CD4-positive, alpha-beta T cell treated with Interleukin-4 for 1 hour (primary cell): ENCODE data around the gene ANXA4.
"Not testable (repeated sequence)": the region's sequence is repeated elsewhere in the genome, so short reads cannot be mapped to it uniquely, and the experiment has no call there.

Source experiments
- DNase-seq, 2 donors: peaks; one replicate each; pipeline ENCODE4 v3.0.0-alpha.2; 2020 to 2022

ANXA4 gene

DNA sequence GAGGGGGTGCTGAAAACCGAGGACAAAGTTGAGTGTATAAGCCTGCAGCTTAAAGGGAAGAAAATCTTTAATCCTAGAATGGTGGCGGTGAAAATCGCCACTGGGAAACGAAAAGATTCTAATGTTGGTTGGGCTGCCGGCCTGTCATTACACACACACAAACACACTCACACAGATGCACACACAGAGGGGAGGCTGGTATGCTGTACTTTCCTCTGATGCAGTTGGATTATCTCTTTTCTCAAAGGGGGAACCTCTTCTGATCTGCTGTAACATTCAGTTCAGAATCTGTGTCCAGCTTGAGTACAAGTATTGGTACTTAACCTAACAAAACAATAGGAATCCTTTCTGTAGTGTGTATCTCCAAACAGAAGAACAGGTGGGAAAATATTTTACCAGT lies 39.0 kb downstream of the ANXA4 start:
- no peak for DNase-seq

DNA sequence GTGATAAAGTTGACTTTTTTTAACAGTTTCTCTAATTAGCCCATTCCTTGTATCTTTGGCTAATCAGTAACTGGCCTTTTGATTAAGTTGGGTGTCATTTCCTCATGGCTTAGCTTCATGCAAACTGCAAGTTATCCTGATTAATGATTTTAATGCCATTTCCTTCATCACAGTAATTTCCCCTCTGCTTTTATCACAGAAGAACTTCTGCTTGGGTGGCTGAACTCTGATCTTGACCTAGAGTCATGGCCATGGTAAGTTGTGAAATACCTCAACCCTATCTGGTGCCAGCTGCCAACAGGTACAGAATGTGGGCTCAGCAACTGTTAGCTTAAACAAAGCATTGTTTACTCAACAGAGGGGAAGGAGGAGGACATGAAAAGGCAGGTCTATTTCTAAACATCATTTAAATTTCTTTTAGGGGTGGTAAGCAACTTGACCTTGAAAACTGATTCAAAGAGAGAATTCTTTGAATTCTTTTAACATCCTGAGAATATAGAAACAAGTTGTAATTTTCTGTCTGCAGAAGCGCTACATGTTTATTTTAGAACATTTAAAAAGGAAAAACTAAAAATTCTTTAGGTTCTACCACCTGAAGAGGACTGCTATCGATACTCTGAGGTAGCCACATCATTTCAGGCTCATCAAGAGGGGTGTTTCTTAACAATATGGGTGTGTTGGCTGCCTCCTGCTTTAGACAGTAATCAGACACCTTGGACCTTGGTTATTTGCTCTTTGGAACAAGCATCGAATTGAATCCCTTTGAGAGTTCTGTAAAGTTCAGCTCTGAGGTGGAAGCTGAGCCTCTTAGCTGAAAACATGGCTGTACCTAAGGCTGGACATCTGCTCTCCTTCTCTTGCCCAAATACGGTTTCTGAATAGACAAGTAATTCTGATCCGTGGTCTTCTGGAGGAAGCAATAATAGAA lies 39.7 kb downstream of the ANXA4 start:
- DNase-seq: no peak

DNA sequence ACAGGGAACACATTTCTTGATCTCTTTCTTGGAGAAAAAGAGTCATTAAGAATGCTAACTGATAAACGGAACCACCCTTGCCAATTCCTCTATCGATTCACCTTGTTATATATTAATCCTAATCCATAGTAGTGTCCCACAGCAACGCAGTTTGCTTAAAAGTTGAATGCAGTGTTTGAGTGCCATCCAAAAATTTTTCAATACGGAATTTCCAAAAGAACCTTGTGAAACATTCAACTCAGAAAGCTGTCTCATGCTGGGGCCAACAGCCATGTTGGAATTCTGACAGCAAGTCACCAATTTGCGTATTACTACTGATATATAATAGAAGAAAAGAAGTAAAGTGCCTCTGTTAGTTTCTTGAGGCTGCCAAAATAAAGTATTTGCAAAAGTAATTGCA lies 42.3 kb downstream of the ANXA4 start:
- DNase-seq: no peak

DNA sequence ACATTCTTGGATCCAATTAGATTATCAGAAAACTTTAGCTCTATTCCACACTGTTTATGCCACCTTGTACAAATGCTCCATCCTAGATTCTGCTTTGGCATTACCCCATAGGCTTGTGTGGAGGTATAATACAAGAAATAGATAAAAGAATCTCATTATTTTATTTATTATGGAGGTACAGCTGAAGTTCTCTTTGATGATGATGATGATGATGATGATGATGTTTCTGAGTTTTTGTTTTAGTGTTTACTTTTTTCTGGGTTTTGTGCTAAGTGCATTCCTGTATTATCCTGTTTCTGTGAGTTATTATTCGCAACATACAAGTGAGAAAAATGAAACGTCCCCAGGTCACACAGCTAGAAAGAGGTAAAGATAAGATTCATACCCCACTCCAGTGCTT lies 43.4 kb downstream of the ANXA4 start:
- no peak for DNase-seq

DNA sequence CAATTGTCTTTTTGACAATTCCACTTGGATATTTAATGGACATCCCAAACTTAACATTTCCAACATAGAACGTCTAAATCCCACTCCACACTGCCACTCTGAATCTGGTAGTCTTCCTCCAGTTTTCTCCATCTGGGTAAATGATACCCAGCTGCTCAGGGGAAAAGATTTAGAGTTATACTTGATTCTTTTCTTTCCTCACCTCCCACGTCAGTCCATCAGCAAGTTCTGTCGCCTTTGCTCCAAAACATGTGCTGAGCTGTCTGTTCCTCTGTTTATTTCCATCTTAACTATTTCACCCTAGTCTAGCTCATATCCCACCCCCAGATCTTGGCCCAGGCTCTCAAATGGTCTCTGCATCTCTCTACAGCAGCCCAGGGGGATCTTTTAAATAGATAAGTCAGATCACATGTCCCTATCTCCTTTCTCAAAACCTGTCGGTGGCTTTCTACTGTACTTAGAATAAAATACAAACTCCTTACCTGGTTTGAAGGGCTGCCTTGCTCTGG lies 44.2 kb downstream of the ANXA4 start:
- DNase-seq: no peak

DNA sequence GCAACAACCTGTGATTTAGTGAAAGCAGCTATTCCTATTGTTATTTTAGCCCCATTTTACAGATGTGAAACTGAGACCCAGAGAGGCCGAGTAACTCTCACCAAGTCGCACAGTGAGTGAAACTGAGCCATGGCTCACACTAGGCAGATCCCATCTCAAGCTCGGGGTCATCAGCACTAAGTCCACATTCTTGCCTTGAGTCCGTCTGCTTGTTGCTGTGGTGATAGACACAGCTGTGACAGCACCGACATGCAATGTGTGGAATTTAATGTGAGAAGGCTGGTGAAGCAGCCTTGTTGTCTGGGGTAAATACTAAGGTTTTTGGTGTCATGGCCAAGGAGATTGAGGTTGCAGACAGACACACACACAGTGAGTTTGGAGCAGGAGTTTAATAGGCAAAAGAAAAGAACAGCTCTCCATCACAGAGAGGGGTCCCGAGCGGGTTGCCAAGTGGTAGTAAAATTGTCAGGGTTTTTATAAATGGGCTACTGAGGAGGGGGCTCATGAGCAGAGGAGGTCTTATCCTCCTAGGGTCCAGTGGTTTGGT lies 47.3 kb downstream of the ANXA4 start:
- DNase-seq: no peak

DNA sequence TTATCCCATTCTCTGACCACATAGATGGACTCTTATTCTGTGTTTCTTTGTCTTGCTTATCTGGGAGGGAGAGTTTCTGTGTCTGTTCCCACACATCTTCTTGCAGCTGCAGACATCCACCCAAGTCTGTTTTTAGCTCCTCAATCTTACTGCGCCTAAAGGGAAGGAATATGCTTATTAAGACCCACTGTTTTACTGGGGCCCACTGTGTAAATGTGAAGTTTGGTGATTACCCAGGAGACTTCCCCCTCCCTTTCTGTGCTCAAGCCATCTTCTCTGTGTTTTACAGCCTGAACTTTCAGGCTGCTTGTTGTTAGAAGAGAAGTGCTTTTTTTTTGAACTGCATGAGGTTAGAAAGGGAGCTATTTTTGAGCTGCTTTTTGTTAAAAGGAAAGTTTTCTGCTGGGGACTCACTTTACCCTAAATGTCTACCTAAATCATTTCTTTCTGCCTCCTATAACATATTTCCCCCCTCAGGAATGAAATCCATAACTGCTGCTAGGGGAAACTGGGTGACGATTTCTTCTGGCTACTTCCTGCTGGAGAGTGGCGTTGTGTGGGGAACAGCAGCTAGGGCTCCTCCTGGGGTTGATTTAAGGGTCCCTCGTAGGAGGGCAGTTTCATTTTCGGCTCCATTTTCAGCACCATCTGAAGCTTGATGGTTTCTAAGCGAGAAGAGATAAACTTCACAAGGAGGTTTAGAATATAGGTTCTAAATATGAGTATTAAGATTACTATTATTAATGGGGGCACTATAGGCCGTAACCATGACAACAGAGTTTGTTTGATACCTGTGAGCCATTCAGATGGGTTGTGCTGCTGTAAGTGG lies 48.1 kb downstream of the ANXA4 start:
- no peak for DNase-seq

DNA sequence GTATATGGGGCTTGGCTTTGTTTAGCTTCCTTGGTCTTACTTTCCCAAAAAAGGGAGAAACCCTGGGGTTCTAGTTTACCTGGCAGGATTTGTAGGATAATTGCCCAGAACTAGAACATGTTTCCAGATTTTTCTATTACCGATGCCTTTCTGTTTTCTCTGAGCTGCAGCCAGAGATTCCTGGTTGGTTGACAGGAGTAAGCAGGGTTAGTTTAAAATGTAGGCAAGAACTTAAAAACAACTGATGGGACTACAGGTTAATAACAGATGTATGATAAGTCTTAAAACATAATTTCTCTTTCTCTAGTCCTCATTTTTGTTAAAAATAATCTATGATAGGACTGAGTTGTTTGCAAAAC lies 48.6 kb downstream of the ANXA4 start:
- DNase-seq: no peak

DNA sequence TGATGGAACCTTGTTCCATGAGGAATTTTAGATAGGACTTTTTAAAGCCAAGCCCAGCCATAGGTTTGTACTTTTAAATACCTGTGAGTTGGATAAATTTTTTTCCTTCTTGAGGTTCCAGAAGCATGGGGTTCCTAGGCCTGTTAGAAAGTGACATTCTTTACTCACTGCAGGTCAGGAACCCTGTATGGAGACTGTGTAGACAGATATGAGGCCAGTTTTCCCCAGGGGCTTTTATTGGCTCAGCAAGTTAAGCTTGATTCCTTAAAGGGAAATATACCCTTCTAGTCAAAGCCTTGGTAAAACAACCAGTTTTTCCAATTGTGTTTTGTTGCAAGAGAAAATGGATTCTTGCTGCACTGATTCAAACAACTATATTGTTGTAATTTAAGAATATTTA lies 49.1 kb downstream of the ANXA4 start:
- DNase-seq: no peak

DNA sequence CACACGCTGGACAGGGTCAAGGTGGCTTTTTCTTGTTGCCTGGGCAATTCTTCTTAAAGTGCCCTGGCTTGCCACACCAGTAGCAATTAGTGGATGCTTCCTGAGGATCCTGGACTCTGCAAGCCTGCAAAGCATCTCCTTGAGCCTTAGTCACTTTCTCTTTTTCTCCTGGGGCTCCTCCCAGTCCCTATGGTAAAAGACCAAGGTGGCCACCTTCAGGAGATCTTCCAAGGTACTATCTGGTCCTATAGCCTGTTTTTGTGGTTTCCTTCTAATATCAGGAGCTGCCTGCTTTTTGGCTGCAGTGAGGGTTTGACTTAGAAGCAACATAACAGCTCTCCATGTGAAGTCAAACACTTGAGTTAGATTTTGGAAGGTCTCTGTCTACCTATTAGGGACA lies 54.2 kb downstream of the ANXA4 start:
- no peak for DNase-seq

DNA sequence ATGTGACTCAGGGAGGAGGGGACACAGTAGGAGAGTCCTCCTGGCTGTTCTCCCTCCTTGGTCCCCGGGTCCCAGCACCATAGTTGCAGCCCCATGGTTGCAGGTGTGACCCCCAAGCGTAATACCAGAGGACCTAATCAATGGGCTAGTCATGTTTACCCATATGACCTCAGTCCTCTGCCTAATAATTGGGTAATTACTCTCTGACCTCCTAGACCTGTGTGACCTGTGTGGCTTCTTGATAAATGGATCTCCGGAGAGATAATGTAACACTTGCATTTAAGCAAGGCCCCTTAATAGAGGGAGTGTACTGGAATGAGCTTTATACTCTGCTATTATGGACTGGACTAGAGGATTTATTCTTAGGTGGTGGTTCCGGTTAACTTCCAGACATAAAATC lies 55.3 kb downstream of the ANXA4 start:
- no peak for DNase-seq

DNA sequence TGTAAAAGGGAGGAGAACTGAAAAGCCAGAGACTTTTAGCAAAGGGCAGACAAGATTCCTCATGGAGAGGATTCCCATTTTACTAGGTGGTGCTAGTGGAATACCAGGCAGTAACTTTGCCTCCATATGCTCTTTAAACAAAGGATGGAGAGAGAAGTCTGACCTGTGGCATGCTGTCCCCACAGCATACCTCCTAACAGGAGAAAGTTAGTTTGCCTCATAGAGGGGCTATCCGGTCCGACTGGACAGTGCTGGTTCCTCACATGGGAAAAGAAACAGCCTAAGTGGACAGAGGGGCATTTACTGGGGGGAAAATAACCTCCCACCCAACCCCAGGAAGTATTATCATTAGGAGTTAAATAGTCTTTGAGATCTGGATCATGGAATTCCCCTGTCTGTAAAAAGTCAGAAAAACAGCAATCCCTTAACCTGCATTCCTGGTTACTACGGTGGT lies 55.9 kb downstream of the ANXA4 start:
- no peak for DNase-seq

DNA sequence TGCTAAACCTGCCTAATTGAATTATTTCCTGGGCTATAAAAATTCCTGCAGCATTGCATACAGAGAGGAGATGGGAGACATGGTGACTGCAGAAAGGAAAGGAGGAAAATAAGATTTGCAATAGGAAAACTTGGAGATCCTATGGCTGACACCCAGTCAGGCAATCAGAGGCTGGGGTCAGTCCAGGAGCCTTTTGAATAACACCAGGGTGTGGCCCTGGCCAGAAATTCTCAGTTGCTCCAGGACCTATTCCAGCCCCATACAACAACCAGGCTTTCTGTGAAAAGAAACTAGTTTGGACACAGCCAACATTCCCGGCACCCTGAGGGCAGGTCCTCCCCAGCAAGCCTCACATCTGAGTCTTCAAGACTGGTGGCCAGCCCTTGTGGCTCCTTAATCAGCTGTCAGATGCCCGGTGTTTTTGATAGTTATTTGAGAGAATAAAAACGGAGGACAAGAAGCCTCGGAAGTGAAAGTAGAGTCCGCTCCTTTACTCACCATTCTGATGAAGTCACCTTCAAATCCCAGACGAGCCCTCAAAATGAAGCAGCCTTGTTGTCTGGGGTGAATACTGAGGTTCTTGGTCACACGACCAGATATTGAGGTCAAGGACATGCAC lies 56.5 kb downstream of the ANXA4 start:
- no peak for DNase-seq

DNA sequence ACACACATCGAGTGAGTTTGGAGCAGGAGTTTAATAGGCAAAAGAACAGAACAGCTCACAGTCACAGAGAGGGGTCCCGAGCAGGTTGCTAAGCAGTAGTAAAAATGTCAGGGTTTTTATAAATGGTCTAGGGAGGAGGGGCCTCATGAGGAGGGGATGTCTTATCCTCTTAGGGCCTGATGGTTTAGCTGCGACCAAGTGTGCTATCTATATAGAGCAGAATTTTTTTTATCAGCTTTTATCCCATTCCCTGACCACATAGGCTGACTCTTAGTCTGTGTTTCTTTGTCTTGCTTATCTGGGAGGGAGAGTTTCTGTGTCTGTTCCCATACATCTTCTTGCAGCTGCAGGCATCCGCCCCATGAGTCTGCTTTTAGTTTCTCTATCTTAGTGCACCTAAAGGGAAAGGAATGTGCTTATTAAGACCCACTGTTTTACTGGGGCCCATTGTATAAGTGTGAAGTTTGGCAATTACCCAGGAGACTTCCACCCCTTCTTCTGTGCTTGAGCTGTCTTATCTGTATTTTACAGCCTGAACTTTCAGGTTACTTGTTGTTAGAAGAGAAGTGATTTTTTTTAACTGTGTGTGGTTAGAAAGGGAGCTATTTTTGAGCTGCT lies 57.1 kb downstream of the ANXA4 start:
- DNase-seq: no peak

DNA sequence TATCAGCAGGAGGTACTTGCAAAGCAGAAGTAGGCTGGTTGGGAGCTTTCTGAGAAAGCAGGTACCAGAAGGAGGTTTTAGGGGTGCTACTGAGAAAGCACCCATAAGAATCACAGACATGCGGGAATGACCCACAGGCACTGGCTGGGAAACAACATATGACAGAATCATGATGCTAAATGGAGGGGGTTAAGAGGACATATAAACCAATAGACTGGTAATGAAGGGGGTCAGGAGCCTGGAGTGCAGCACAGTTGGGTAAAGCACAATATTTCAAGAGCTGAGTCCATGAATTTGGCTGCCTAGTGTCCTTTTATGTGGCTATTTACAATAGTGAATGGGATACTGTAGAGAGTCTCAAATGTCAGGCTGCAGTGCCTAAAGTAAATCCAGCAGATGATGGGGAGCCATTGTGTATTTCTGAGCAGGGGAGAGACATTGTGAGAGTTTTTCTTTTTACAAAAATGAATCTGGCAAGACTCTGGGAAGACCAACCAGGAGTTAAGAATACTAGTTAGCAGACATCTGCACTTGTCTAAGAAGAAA lies 59.9 kb downstream of the ANXA4 start:
- no peak for DNase-seq

DNA sequence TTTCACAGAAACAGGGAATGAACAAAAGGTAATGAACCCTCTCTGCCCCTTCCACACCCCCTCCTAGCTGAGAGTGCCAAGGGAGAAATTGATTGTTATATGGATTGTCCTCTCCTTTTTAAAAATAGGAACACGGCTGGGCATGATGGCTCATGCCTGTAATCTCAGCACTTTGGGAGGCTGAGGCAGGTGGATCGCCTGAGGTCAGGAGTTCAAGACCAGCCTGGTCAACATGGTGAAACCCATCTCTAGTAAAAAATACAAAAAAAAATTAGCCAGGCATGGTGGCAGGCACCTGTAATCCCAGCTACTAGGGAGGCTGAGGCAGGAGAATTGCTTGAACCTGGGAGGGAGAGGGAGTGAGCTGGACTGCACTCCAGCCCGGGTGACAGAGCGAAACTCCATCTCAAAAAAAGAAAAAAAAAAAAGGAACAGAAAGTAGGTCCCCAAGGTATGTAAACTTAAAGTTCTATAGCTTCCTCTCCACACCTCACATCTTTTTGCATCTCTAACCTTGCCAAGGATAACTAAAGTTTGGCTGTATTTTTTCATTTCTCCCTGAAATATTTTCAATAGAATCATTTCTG lies 60.9 kb downstream of the ANXA4 start:
- not testable (repeated sequence) for DNase-seq

DNA sequence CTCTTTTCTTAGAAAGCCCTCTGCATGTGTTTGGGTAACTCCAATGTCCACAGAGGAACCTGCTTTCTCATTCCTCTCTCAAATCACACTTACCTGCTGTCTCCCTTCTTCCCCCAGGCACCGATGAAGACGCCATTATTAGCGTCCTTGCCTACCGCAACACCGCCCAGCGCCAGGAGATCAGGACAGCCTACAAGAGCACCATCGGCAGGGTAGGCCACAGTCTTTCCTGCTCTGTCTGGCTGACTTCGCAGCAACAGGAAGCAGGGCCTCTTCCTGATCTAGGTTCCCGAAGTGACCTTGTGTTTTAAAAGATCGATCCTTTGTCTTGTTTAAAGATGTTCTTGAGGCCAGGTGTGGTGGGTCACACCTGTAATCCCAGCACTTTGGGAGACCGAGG lies 62.5 kb downstream of the ANXA4 start:
- no peak for DNase-seq

DNA sequence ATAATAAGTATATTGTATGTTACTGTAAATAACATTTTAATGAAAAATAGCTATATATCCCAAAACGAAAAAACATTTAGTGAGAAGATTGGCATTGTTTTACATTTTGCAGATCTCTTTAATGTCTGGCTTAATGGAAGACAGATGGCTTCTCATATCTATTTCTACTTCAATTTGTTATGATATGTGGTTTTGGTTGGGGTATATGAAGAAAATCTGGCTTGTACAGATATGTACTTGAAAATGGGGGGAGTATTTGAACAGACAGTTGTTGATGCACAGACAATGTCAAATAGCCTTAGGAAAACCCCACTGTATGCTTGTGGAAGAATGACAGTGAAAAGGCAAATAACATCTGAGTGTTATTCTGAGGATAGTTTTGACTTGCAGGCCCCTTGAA lies 64.0 kb downstream of the ANXA4 start:
- no peak for DNase-seq

DNA sequence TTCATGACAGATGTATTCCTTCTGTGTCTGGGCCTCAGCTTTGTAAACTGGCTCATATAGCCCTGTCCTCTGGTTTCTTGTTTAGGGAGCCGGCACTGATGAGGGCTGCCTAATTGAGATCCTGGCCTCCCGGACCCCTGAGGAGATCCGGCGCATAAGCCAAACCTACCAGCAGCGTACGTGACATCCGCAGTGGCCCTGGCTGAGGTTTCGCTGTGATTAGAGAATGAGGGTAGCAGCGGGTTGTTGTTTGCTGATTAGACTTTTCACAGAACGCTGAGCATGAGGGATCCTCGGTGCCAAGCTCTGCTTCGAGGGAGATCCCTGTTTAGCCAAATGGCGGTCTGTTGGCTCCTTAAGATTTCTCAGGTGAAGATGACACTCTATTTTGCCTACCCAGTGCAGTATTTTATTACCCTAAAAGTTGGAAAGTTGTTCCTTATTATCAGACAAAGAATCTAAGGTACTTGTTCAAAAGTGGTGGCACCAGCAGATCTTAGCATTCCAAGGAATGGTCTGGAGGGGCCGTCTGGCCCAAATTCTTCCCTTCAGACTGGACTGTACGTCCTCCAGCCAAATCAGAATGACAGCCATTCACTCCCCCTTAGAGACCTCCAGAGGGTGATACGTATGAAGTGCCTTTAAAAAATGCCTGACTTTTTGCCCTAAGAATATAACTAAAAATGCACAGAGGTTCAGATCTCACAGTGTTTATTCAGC lies 66.0 kb downstream of the ANXA4 start:
- no peak for DNase-seq

DNA sequence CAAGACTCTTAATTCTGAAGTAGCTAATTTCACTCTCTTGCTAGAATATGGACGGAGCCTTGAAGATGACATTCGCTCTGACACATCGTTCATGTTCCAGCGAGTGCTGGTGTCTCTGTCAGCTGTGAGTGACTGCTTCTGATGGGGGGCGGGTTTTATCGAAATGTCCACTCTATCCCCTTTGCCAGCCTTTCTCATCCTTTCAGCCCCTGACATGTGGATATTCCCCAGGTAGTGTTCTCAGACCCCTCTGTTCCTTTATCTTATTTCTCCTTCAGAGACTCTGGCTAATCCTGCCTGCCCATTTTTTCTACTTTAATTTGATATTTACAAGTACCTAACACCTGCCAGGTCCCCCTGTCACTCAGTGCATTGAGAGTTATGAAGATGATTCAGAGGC lies 68.6 kb downstream of the ANXA4 start:
- DNase-seq: no peak

DNA sequence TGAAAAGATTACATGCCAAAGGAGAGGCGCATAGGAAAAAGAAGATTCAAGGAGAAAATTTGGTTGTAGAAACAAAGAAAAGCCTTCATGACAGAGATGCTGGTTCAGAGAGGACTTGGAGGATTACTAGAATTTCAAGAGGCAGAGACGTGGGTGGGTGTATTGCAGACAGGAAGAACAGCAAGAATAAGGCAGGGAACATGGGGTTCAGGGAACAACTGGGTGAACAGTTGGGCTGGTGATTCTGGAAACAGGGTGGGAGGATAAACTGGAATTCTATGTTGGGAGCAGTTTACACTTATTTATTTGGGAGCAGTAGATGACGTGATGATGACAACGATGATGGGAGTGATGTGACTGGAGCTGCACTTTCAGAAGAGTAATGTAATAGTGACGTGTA lies 69.1 kb downstream of the ANXA4 start:
- DNase-seq: no peak
